HG03342 (cell line): ENCODE measurements around the gene ZNF169.
"Not testable (repeated sequence)": the region's sequence is repeated elsewhere in the genome, so short reads cannot be mapped to it uniquely, and the experiment has no call there.

Experiments used
- ATAC-seq: cut with Tn5 transposase; IDR thresholded peaks from one replicate; pipeline ENCODE4 v1.9.1; 2021; ENCODE audit warnings: mild to moderate bottlenecking, moderate library complexity; ENCODE audit not compliant: unreplicated experiment

The ZNF169 gene

GRCh38 chr9:94259077-94259862, at the start of gene ZNF169:
Gene ZNF169, plus strand, starts transcription at chr9:94259298. Its CDS starts 19,515 bp downstream, at chr9:94278813.
- ATAC-seq, result peak; percentile 100

GRCh38 chr9:94210616-94211603, 48.2 kb upstream of the ZNF169 start:
- ATAC-seq, result no peak

GRCh38 chr9:94212091-94212490, 47.0 kb upstream of the ZNF169 start:
- ATAC-seq, result no peak

GRCh38 chr9:94212531-94212930, 46.6 kb upstream of the ZNF169 start:
- ATAC-seq, result no peak

GRCh38 chr9:94213511-94214124, 45.5 kb upstream of the ZNF169 start:
- peak; percentile 94 for ATAC-seq

- no peak for ATAC-seq
Measured at GRCh38 chr9:94222870-94223269, 36.2 kb upstream of the ZNF169 start.

GRCh38 chr9:94225413-94225812, 33.7 kb upstream of the ZNF169 start:
- ATAC-seq, result not testable (repeated sequence)

GRCh38 chr9:94228616-94229015, 30.5 kb upstream of the ZNF169 start:
- no peak for ATAC-seq

GRCh38 chr9:94232428-94232827, 26.7 kb upstream of the ZNF169 start:
- no peak for ATAC-seq

GRCh38 chr9:94241098-94241497, 18.0 kb upstream of the ZNF169 start:
- ATAC-seq, result not testable (repeated sequence)

- no peak for ATAC-seq
Measured at GRCh38 chr9:94245651-94246050, 13.4 kb upstream of the ZNF169 start.

- no peak for ATAC-seq
Measured at GRCh38 chr9:94250456-94250855, 8.6 kb upstream of the ZNF169 start.

- ATAC-seq, result no peak
Measured at GRCh38 chr9:94256007-94256406, 3.1 kb upstream of the ZNF169 start.

- not testable (repeated sequence) for ATAC-seq
Measured at GRCh38 chr9:94265626-94266402, 6.7 kb downstream of the ZNF169 start.

- ATAC-seq, result no peak
Measured at GRCh38 chr9:94269264-94269663, 10.2 kb downstream of the ZNF169 start.

GRCh38 chr9:94270009-94270408, 10.9 kb downstream of the ZNF169 start:
- ATAC-seq, result no peak

GRCh38 chr9:94277029-94277428, 17.9 kb downstream of the ZNF169 start:
- ATAC-seq, result not testable (repeated sequence)

GRCh38 chr9:94277885-94278536, 18.9 kb downstream of the ZNF169 start:
- ATAC-seq, result no peak

GRCh38 chr9:94280409-94280989, 21.4 kb downstream of the ZNF169 start:
- no peak for ATAC-seq

- ATAC-seq, result no peak
Measured at GRCh38 chr9:94281101-94281500, 22.0 kb downstream of the ZNF169 start.
